ENCODE measurements around the gene MAP4. TPM values are rescaled to one million over a fixed set of nuclear protein-coding genes. Genes with fewer than 3 reads are reported as not detected.

MAP4 gene
- total and polyA plus RNA-seq, 2 of the 13 experiments (the other 11 are each of a cell fraction or from before 2014, with no cell fraction given), result 33.1 to 38.7 TPM

GRCh38 chr3:47954567-47954966 lies 61.6 kb downstream of the MAP4 start (continued):
- TF ChIP-seq ZNF687 (CRISPR knock-in tag; IDR thresholded peaks at IDR 0.05) (no peak), RBM22 (optimal IDR thresholded peaks at IDR 0.05; ENCODE audit: low read length) (peak; percentile 29), ZNF496 (CRISPR knock-in tag; IDR thresholded peaks at IDR 0.05; ENCODE audit: insufficient replicate concordance) (no peak), ZNF569 (CRISPR knock-in tag; IDR thresholded peaks at IDR 0.05; ENCODE audit: borderline replicate concordance) (no peak), ZNF343 (CRISPR knock-in tag; IDR thresholded peaks at IDR 0.05) (no peak), TCF7L2 (IDR thresholded peaks at IDR 0.05; ENCODE audit: low read depth, low read length) (no peak), SIX4 (CRISPR knock-in tag; IDR thresholded peaks at IDR 0.05) (no peak), IRX3 (CRISPR knock-in tag; IDR thresholded peaks at IDR 0.05; ENCODE audit: borderline replicate concordance, low read depth) (no peak), ATF6 (CRISPR knock-in tag; conservative IDR thresholded peaks at IDR 0.05) (no peak), ZNF879 (CRISPR knock-in tag; IDR thresholded peaks at IDR 0.05) (no peak), MEIS2 (CRISPR knock-in tag; IDR thresholded peaks at IDR 0.05) (peak; percentile 86), GATAD2A (CRISPR knock-in tag; IDR thresholded peaks at IDR 0.05) (peak; percentile 88), NFRKB (IDR thresholded peaks at IDR 0.05) (no peak), TBP (CRISPR knock-in tag; IDR thresholded peaks at IDR 0.05) (no peak), RARG (CRISPR knock-in tag; IDR thresholded peaks at IDR 0.05; ENCODE audit: low read depth) (no peak), ZC3H13 (CRISPR knock-in tag; IDR thresholded peaks at IDR 0.05) (no peak), ZNF674 (CRISPR knock-in tag; IDR thresholded peaks at IDR 0.05; ENCODE audit: low read depth) (no peak), PLRG1 (conservative IDR thresholded peaks at IDR 0.05) (no peak), CBFB (CRISPR knock-in tag; IDR thresholded peaks at IDR 0.05) (no peak), ZNF18 (CRISPR knock-in tag; IDR thresholded peaks at IDR 0.05; ENCODE audit: insufficient replicate concordance) (no peak), ZNF281 (CRISPR knock-in tag; IDR thresholded peaks at IDR 0.05; ENCODE audit: borderline replicate concordance) (no peak), SP1 (IDR thresholded peaks at IDR 0.05) (no peak), SP1 (CRISPR knock-in tag; IDR thresholded peaks at IDR 0.05) (no peak)
